GM12878 (cell line): ENCODE data around the gene ACBD5. TPM values are rescaled to one million over a fixed set of nuclear protein-coding genes. Genes with fewer than 3 reads are reported as not detected.
A peak's percentile ranks its signal among the peaks of the same experiment; 100 is the strongest.

Source experiments
- BRCA1 ChIP-seq: IDR thresholded peaks from 2 replicates; pipeline ENCODE4 v1.6.1; 2011; ENCODE audit warnings: low read depth, low read length, improper control_type of control experiment
- CREB1 ChIP-seq: IDR thresholded peaks from 2 replicates; pipeline ENCODE4 v1.6.1; 2012; ENCODE audit warnings: low read depth, mild to moderate bottlenecking, inconsistent platforms
- CREM ChIP-seq: IDR thresholded peaks from 2 replicates; pipeline ENCODE4 v1.6.1; 2014; ENCODE audit warnings: antibody characterized with exemption, low read depth
- EED ChIP-seq: sonication (generic); IDR thresholded peaks from 2 replicates; pipeline ENCODE4 v1.6.1; 2016; ENCODE audit warnings: antibody characterized with exemption, low read depth
- EP300 ChIP-seq, 2 experiments: fragments of 150-350 bp in 1 of 2; IDR thresholded peaks; 2 replicates each; pipeline ENCODE4 v1.6.1; 2011 to 2012; ENCODE audit warnings: low read depth in 2 of 2, low read length in 2 of 2, borderline replicate concordance in 1 of 2, improper control_type of control experiment in 1 of 2, inconsistent platforms in 1 of 2; ENCODE audit not compliant: control insufficient read depth in 1 of 2
- ESRRA ChIP-seq: IDR thresholded peaks from 2 replicates; pipeline ENCODE4 v1.6.1; 2012; ENCODE audit warnings: mild to moderate bottlenecking, low read length, improper control_type of control experiment
- FOXK2 ChIP-seq: fragments of 450-650 bp; IDR thresholded peaks from 2 replicates; pipeline ENCODE4 v1.6.1; 2017; ENCODE audit warnings: mild to moderate bottlenecking, moderate library complexity
- HSF1 ChIP-seq: fragments of 150-350 bp; IDR thresholded peaks from 2 replicates; pipeline ENCODE4 v1.6.1; 2014; ENCODE audit warnings: mild to moderate bottlenecking, low read depth, low read length
- IRF5 ChIP-seq: fragments of 450-650 bp; IDR thresholded peaks from 2 replicates; pipeline ENCODE4 v1.6.1; 2017; ENCODE audit warnings: borderline replicate concordance
- KAT2A ChIP-seq: conservative IDR thresholded peaks from 2 replicates; pipeline ENCODE4 v1.6.1; 2011; ENCODE audit warnings: low read depth, low read length; ENCODE audit not compliant: control insufficient read depth
- MTA2 ChIP-seq: fragments of 450-650 bp; IDR thresholded peaks from 2 replicates; pipeline ENCODE4 v1.6.1; 2016; ENCODE audit warnings: low read depth, mild to moderate bottlenecking, moderate library complexity
- NFXL1 ChIP-seq: fragments of 450-650 bp; IDR thresholded peaks from 2 replicates; pipeline ENCODE4 v1.6.1; 2017; ENCODE audit warnings: antibody characterized with exemption, mild to moderate bottlenecking, borderline replicate concordance
- NR2F1 ChIP-seq: fragments of 450-650 bp; conservative IDR thresholded peaks from 2 replicates; pipeline ENCODE4 v1.6.1; 2017; ENCODE audit warnings: mild to moderate bottlenecking
- PAX5 ChIP-seq: IDR thresholded peaks from 2 replicates; pipeline ENCODE4 v1.6.1; 2011; ENCODE audit warnings: low read depth, low read length, borderline replicate concordance
- PBX3 ChIP-seq: IDR thresholded peaks from 2 replicates; pipeline ENCODE4 v1.6.1; 2011; ENCODE audit warnings: mild to moderate bottlenecking, low read depth, low read length, moderate library complexity; ENCODE audit not compliant: insufficient replicate concordance
- PML ChIP-seq: IDR thresholded peaks from 2 replicates; pipeline ENCODE4 v1.6.1; 2012; ENCODE audit warnings: low read length, inconsistent platforms
- POLR2AphosphoS5 ChIP-seq: IDR thresholded peaks from 2 replicates; pipeline ENCODE4 v1.6.1; 2011; ENCODE audit warnings: mild to moderate bottlenecking, low read length, inconsistent platforms
- RELB ChIP-seq: fragments of 450-650 bp; IDR thresholded peaks from 2 replicates; pipeline ENCODE4 v1.6.1; 2017; ENCODE audit warnings: low read depth, mild to moderate bottlenecking, moderate library complexity
- SMC3 ChIP-seq: IDR thresholded peaks from 2 replicates; pipeline ENCODE4 v1.6.1; 2011; ENCODE audit warnings: low read length, improper control_type of control experiment, borderline replicate concordance
- TAF1 ChIP-seq: IDR thresholded peaks from 2 replicates; pipeline ENCODE4 v1.6.1; 2011; ENCODE audit warnings: mild to moderate bottlenecking, low read depth, low read length, borderline replicate concordance
- YY1 ChIP-seq: IDR thresholded peaks from 2 replicates; pipeline ENCODE4 v1.6.1; 2011; ENCODE audit warnings: low read depth, mild to moderate bottlenecking, low read length
- polyA plus RNA-seq, 11 experiments: library from polyadenylated mRNA; depleted of rRNA in 4 of 11; unstranded in 6 of 11; stranded (reverse) in 5 of 11; fragments of >200 nt; fragmentation: Nextera tagmentation in 4 of 11; fragmentation: Illumina TruSeq in 1 of 11; extraction: Ambion mirVana in 4 of 11; extraction: Trizol in 1 of 11; gene quantifications; 1 replicate in 1 of 11; 2 replicates in 10 of 11; pipeline versions ENCODE4 v1.2.1 to v1.2.3, GENCODE V29; 2011 to 2016; ENCODE audit warnings: inconsistent platforms in 2 of 11, missing spikeins in 2 of 11, low read depth in 1 of 11
- total RNA-seq, 4 experiments: library from RNA; depleted of rRNA in 3 of 4; stranded (reverse); fragments of >200 nt in 3 of 4; fragmentation: Illumina TruSeq in 1 of 4; extraction: Trizol in 1 of 4; gene quantifications; 2 replicates each; pipeline versions ENCODE4 v1.2.1 to v1.2.3, GENCODE V29; 2013 to 2021
- TF ChIP-seq, protein P1 (sequence below): IDR thresholded peaks from 2 replicates; pipeline ENCODE4 v1.6.1; 2012; ENCODE audit warnings: low read depth, low read length, improper control_type of control experiment

ACBD5 gene
- total and polyA plus RNA-seq, 10 of the 15 experiments (the other 5 are each of a cell fraction or from before 2014, with no cell fraction given), result 2.4 to 22.3 (median 12.4) TPM

- TF ChIP-seq, protein P1, sequence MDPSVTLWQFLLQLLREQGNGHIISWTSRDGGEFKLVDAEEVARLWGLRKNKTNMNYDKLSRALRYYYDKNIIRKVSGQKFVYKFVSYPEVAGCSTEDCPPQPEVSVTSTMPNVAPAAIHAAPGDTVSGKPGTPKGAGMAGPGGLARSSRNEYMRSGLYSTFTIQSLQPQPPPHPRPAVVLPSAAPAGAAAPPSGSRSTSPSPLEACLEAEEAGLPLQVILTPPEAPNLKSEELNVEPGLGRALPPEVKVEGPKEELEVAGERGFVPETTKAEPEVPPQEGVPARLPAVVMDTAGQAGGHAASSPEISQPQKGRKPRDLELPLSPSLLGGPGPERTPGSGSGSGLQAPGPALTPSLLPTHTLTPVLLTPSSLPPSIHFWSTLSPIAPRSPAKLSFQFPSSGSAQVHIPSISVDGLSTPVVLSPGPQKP, result 0 out of 2 replicates have a peak, but pooled peaks have one; percentile 44
- 0 out of 2 replicates have a peak, but pooled peaks have one; percentile 36 for TF ChIP-seq MTA2
- no peak for TF ChIP-seq BRCA1
- 0 out of 2 replicates have a peak, but pooled peaks have one; percentile 59 for TF ChIP-seq EED
- TF ChIP-seq ESRRA, result 0 out of 2 replicates have a peak, but pooled peaks have one; percentile 26
- no peak for TF ChIP-seq NFXL1
- TF ChIP-seq PAX5, result no peak
- peak; percentile 79 for TF ChIP-seq CREM
- TF ChIP-seq KAT2A, result no peak
- TF ChIP-seq HSF1, result no peak
- peak; percentile 13; the same call in 1 of the 2 replicates for TF ChIP-seq RELB
- no peak for TF ChIP-seq IRF5
- peak; percentile 92 for TF ChIP-seq TAF1
- peak; percentile 65 for TF ChIP-seq CREB1
- no peak for TF ChIP-seq FOXK2
- TF ChIP-seq PBX3, result no peak
- 0 out of 2 replicates have a peak, but pooled peaks have one; percentile 25 for TF ChIP-seq NR2F1
- TF ChIP-seq SMC3, result no peak
- TF ChIP-seq YY1, result peak; percentile 90
- no peak for TF ChIP-seq EP300 (IDR thresholded peaks at IDR 0.05; ENCODE audit: borderline replicate concordance in 1 of 2, control insufficient read depth in 1 of 2, low read depth in 2 of 2, low read length in 2 of 2)
- TF ChIP-seq PML, result peak; percentile 56; the same call in 1 of the 2 replicates
- TF ChIP-seq POLR2AphosphoS5, result peak; percentile 91
Observed at GRCh38 chr10:27241652-27242472, 1.3 kb upstream of the ACBD5 start (continued).
